Kidney glomerular epithelial cell (primary cell): ENCODE measurements around the gene QRICH1.

Source experiments
- DNase-seq: peaks from one replicate; lab custom pipeline; 2025; lab: John Stamatoyannopoulos, UW

QRICH1 gene, protein sequence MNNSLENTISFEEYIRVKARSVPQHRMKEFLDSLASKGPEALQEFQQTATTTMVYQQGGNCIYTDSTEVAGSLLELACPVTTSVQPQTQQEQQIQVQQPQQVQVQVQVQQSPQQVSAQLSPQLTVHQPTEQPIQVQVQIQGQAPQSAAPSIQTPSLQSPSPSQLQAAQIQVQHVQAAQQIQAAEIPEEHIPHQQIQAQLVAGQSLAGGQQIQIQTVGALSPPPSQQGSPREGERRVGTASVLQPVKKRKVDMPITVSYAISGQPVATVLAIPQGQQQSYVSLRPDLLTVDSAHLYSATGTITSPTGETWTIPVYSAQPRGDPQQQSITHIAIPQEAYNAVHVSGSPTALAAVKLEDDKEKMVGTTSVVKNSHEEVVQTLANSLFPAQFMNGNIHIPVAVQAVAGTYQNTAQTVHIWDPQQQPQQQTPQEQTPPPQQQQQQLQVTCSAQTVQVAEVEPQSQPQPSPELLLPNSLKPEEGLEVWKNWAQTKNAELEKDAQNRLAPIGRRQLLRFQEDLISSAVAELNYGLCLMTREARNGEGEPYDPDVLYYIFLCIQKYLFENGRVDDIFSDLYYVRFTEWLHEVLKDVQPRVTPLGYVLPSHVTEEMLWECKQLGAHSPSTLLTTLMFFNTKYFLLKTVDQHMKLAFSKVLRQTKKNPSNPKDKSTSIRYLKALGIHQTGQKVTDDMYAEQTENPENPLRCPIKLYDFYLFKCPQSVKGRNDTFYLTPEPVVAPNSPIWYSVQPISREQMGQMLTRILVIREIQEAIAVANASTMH

DNA sequence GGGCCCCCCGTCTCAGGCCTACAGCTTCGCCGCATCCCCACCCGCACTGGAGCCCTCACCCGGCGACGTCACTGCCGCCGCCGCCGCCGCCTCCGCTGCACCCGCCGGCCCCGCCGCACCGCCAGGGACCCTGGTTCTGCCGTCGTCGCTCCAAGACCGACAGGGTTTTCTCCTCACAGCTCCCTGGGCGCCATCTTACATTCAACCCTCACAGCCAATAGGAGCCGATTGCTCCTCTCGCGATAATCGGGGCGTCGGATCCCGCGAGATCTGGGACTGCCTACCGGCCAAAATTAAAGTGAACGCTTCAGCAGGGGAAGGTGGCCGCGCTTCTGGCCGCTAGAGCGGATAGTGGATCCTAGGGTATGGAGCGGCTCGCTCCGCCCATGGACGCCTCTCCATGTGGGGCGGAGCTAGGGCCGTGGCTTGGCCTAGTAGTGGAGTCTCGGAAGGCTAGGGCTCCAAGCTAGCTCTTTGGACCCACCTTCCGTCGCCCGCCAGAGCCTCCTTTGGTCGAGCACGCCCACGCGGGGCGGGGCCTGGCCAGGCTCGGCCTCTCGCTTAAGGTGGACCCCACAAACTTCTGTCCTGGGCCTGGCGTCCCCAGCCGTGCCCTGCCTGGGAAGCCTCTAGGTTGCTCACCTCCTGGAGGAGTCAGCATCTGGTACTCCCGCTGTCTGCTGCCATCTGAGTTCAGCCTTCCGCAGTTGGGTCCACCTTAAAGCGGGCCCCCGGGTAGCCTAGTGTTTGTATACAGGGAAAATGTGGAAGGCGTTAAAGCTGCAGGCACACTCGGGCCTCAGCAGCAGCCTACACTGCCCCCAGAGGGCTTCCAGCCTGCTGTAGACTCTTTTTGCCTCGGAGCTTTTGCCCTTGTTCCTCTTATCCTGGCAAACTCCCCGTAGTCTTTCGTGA lies at the start of gene QRICH1:
Gene QRICH1, minus strand, starts transcription at position 219 of the 915 bp plus-strand sequence. CDS start 17,054 bp downstream, outside the sequence.
- peak; percentile 95 for DNase-seq

DNA sequence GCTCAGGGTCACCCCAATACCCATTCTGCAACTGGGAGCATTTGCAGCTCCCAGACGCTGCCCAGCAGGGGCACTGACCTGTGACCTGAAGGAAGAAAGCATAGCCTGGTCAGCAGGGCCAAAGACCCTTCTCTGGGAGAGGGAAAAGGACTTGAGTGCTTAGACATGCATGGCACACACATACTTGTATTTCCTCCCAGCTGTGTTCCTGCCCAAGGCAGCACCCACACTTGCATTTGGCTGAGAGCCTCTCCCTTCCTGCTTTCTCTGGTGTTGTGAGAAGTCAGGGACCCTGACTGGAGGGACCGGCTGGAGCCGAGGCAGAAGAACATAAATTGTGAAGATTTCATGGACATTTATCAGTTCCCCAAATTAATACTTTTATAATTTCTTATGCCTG lies 46.2 kb upstream of the QRICH1 start:
- DNase-seq, result no peak

DNA sequence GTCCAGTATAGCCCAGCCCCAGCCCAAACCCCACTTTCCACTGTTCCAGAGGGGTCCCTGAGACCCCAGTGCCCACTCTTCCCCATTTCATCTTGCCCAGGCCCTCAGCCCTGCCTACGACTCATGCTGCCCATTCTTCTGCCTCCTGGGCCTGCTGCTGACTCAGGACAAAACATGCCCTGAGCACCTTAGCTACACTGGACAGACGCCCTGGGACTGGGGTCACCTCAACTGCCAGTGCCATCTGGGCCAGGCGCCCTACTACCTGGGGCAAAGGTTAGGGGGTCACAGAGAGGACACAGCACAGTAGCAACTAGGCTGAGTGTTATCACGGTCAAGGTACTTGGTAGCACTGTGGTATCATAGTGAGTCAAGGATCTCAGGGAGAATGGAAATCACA lies 41.6 kb upstream of the QRICH1 start:
- no peak for DNase-seq

DNA sequence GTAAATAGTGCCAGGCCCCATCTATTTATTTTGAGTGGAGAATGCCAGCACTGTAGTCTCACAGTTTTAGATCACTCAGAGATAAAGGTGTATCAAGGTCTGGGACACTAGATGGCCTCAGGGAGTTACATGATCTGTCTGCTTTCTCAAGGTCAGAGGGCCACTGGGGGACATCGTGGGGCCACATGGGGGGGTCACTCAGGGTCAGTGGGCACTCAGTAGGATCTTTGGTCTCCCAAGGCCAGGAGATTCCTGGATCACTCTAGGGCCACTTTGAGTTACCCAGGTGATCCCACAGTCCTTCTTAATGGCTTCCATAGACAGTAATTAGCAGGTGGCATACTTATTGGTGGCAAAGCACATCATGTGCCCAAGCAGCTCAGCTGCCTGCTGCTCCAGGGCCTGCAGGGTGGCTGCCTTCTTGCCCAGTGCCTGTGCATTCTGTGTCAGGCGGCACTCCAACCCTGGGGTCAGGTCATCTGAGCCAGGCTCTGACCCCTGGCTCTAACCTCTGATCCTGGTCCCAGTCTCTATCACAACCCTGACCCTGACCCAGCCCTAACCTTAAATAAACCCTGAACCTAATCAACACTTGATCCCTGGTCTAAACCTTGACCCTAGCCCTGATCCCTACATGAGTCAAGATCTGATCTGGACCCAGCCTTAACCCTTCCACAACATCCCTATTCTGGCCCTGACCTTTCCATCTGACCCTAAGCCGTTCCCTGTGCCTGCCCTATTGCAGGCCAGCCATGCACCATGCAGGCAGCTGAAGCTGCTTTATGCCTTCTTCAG lies 40.8 kb upstream of the QRICH1 start:
- peak; percentile 5 for DNase-seq

DNA sequence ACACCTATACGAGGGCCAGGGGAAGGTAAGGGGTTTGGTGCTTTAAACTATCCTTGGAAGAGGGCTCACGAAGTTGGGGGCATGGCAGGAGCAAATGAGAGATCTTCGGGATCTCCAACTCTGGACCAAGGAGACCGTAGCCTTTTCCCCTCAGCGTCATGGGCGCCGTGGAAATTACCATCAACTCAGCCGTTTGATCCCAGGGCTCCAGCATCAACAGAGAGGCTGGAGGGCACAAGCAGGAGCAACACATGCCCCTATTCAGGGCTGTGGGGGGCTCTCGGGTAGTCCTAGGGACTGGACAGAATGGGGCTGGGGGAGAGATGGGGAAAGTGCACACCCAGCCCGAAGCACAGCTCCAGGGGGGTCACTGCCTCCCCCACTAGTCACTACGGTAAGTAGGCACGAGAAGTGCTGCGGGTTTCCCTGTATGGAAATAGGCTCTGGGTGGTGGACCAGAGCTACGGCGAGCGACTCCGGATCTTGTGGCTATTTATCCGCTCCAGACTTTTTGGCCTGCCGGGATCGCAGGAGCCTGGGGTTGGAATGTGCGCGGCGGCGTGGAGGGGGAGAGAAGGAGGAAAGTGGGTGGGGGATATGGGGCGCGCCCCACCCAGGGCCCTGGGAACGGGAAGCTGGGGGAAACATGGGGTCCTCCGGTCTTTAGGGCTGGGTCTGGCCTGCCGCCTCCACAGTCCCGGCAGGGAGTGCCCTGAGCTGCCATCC lies 39.5 kb upstream of the QRICH1 start:
- peak; percentile 93 for DNase-seq

DNA sequence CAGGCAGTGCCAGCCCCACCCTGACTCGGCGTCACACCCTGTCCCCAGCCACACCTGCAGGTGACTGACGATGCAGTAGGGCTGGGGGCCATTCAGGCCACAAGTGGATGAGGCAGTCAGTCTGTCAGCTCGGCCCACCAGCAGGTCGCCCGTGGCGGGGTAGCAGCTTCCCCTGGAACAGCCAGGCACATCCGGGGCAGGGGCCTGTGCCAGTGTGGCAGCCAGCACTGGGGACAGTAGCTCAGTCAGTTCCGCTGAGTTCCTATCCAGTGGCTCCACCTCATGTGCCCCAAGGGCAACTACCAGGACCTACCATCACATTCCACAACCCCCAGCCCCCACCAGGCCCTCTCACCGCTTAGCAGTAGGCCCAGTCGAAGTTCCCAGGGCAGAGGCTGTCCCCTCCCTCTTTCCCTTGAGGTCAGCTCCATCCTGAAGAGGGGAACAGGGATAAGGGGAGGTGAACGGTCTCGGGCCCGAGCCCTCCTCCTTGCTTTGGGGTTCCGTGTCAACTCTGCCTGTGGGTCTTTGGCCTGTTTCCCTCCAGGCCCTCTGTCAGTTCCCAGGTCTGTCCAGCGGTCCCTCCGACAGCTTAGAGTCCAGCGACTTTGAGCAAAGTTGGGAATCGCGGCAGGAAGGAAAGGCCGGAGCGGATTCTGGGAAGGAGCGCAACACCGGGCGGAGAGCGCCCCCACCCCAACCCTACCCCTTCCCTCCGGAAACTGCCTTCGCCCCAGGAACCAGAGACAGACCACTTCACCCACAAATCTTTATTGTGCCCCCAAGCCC lies 38.8 kb upstream of the QRICH1 start, which contains the start of gene LAMB2:
Gene LAMB2, minus strand, starts transcription at position 614 of the 789 bp plus-strand sequence. Its CDS starts 183 bp downstream, at position 431.
- peak; percentile 58 for DNase-seq

DNA sequence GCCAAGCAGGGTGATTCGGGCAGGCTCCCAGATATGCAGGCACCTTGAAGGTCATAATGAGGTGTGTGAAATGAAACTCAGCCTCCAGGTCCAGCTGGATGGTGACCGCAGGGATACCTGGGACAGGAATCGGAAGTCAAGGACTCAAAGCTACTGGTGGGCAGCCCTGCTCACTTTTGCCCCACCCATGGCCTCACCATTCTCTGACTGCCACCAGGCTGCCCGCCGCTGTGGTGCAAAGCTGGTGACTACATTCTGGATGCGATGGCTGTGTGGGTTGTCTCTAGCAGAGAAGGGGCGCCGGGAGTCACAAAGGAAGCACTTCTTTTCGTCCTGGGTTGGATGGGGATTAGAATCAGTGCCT lies 38.2 kb upstream of the QRICH1 start:
- DNase-seq, result no peak

DNA sequence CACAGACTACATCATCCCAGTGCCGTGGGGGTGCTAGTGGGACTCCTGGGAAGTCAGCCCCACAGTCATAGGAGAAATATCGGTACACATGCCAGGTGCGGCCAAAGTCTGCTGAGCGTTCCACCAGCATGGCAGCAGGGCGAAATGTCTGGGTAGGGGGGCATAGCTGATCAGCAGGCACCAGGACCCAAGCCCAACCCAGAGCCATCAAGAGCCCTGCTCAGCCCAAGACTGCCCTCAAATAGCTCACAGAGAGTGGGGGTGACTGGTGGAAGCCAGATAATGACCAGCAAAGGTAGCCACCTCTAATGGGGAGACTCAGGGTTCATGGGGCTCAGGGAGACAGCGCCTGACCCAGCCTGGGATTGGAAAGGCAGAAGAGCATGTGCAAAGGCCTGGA lies 37.7 kb upstream of the QRICH1 start:
- DNase-seq, result no peak

DNA sequence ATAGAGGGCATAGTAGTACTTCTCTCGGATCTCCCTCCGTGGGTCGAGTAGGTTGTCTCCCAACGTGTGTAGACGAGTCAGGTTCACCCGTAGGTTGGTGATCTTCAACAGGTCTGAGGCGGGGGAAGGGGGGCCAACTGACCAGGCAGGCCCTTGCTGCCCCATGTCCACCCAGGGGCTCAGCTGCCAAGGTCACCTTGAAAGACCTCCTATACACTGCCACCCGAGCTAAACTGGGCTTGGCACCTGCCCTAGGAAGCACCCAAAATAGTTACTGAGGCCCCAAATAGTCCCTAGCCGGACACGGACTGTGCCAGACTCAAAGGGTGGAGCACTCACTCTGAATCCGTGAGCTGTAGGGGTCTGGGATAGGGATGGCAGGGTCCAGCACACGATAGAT lies 37.2 kb upstream of the QRICH1 start:
- DNase-seq, result no peak

DNA sequence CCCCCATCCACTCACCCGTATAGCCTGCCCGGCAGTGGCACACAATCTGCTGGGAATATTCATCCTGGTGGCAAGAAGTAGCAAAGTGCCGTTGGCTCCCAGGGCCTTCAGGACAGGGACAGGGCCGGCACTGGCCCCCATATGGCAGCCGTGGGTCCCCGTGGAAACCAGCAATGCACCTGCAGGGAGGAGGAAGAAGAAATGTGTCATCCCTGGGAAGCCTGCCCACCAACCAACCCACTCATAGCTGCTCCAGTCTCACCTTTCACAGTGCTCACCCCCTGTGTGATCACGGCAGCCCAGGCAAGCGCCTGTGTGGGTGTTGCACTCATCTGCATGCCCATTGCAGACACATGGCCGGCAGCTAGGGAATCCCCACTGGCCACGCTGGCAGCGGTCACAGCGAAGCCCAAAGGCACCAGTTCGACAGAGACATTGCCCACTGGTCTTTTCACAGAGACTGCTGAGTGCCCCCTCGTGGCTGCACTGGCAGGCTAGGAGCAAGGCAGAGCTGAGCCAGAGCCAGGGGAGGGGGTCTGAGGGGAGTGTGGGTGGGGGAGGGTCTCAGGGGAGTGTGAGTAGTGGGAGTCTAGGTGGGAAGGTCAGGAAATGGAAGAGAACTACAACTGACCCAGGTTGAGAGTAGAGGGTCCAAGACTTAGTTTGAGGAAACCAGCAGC lies 31.3 kb upstream of the QRICH1 start:
- no peak for DNase-seq

DNA sequence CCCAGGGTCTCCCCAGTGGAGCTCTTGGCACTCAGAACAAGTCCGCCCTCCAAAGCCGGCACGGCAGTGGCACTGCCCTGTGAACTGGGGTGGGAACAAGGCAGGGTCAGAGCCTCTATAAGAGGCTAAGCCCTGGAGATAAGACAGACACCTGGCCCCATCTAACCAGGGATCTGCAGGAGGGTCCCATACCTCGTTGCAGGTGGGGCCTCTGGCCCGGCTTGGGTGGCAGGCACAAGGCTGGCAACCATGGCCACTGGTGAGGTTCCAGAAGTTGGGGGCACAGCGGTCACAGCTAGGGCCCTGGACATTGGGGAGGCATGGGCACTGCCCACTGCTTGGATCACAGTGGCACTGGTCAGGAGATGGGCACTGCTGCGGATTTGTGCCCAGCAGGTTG lies 30.3 kb upstream of the QRICH1 start:
- no peak for DNase-seq

DNA sequence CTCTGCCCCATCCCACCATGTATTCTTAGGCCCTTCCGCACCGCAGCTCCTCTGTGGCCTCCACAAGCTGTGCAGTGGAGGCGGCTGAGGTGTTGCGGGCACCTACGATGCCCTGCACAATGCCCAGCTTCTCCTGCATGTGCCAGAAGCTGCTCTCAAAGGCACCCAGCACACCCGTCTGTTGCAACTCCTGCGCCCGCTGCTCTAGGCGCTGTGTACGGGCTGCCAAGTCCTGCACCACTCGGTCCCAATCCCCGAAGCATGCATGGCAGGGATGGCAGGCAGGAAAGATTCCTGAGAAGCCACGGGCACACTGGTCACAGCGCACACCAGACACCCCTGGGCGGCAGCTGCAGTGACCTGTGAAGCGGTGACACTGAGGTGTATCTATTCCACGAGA lies 29.8 kb upstream of the QRICH1 start:
- no peak for DNase-seq

DNA sequence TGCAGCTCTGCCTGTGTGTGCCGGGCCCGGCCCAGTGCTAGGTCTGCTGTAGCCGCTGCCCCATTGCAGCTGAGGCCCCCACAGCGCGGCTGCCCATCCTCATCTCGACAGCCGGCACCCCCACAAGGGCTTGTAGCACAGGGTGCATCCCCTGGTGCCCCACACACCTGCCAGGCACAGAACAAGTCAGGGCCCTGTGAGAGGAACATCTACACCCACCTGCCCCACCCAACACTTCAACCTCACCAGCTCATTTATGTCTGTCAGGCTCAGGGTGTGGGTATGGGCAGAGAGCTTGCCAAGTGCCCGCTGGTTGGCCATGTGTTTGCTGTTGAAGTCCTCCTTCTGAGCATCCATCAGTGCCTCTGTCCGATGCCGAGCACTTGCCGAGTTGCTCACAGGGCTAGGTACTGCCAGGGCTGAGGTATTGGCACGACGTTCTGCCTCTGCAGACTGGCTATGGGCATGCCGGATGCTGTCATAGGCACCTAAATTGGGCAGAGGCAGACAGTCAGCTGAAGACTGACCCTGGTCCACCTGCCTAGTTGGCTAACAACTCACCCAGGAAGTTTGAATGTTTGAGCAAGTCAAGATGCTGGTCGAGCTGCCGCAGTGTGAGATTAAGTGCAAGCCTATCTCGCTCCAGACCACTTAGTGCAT lies 29.1 kb upstream of the QRICH1 start:
- no peak for DNase-seq

DNA sequence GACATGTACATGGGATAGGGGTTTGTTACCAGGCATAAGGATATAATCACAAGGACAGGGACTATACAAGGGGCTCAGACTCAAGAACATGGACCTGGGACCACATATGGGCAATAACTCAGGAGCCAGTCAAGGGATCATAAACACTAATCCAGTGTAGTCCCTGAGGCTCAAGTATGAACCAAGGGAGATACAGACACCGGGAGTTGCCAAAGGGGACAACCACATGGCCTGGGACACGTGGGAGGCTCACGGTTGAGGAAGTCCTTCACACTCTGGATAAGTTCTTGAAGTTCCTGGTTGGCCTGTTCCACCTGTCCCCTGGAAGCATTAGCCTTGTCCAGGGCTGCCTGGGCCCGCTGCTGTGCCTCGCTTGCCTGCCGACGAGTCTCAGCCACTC lies 28.6 kb upstream of the QRICH1 start:
- no peak for DNase-seq

DNA sequence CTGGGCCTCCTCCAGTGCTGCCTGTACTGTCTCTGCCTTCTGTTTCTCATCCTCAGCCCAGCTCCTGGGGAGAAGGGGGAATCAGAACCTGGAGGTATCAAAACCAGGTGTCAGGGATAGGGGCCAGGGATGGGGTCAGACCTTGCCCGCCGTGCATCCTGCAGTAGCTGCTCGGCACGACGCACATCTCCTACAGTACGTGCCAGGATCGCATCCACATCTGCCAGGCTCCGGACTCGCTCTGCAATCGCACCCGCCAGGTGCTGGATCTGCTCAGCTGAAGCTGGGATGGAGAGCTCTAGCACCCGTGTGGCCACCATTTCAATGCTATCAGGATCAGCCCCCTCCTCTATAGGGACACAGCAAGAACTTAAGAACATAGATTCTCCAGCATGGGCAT lies 28.2 kb upstream of the QRICH1 start:
- no peak for DNase-seq

DNA sequence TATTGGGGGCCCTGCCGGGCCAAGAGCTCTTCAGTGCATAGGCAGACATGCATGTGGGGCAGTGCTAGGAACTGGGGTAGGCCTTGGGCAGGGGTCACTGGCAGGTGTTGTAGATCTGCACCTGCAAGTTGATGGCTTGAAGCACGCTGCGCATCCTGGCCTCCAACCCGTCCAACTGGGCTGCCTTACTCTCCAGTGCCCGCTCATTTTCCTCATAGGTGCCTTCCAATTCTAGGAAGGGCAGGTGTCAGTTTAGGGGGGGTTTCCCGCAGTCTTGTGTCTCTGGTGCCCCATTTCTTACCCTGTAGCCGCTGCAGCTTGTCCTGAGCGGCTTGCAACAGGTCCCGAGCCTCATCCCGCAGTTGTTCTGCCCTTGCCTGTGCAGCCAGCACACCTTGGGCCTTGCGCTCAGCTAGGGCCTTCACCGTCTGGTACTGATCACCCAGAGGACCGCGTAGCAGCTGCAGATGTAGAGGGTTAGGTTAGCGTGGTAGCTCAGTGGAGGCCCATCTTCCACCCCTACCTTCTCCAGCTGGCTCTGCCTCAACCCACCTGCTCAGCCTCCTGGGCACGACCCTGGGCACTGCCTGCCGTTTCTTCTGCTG lies 27.4 kb upstream of the QRICH1 start:
- DNase-seq, result no peak

DNA sequence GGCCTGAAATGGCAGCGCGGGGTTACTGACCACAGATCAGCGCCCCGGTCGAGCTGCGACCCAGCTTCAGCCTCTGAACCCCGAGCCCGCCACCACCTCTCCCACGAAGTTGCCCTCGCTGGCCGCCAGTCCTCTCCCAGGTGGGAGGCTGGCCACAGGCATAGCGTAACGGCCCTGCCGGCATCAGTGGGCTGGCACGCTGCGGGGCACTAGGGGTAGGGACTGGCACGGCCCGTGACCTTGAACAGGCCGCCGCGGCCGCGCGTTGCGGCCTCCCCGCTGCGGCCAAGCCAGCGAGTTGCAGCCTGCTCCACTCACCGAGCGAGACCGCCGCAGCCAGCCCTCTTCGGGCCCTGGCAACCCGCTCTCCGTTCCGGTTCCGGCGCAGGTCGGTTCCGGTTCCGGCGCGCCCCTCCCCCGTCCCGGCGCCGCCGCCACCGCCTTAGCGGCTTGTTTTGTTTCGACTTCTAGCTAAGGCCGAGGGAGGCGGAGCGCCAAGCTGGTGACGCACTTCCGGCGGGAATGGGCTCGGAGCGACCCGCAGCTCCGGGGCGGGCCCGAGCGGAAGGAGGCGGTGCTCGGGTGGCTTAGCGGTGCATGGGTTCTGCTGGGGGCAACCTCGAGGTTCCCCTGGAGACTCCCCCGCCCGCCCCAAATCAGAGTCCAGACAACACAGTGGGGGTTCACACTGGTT lies 26.7 kb upstream of the QRICH1 start, which contains the start of gene USP19:
Gene USP19, minus strand, starts transcription at position 386 of the 694 bp plus-strand sequence. CDS start 1,678 bp downstream, outside the sequence.
- peak; percentile 52 for DNase-seq

DNA sequence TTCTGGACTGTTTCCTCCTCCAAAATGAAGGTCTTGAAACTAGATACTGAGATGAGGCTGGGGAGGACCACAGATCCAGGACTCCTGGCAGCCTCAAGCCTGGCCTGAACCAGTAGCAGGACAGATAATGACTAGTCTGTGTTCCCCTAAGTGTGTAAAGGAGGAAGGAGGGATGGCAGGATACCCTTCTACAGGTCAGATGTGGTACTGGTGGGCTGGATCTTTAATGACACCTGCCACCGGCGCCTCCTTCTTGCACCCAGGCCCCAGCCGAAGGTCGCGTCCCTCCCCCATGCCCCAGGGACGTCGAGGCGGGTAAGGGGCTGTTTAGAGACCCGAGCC lies 26.2 kb upstream of the QRICH1 start:
- DNase-seq, result no peak
